NCI-H187 treated with DMSO at 0.1 percent for 48 hours (cell line): Measurements from ENCODE around the gene ETS2.

Source experiments
- DNase-seq: peaks from one replicate; lab custom pipeline; 2025; lab: John Stamatoyannopoulos, UW

ETS2 gene

DNA sequence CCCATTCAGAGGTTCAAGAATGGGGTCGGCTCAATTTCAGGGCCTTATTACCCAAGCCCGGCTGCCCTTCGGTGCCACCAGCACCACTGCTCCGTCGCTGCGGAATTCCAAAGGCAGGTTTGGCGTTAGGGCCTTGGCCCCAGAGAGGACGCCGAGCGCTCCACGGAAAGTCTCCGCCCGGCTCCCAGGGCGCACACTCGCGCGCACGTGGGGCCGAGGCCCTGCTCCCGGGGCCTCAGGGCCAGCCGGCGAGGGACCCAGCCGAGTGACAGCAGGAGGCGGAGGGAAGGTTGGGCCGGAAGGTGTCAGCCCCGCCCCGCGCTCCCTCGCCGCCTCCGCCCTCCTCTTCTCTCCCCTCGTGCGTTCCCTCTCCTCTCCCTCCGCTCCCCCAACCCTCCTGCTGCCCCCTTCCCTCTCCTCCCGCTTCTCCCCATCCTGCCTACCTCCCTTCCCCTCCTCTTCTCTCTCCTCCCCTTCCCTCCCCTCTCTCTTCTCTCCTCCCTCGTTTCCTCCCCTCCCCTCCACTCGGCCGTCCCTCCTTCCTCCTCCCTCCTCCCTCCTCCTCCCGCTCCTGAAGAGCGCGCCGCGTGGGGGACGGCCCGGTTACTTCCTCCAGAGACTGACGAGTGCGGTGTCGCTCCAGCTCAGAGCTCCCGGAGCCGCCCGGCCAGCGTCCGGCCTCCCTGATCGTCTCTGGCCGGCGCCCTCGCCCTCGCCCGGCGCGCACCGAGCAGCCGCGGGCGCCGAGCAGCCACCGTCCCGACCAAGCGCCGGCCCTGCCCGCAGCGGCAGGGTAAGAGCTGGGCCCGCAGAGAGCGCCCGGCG lies at the start of gene ETS2:
ETS2 (plus strand) TSS at position 602 of the 825 bp plus-strand sequence. CDS start 4,106 bp downstream, outside the sequence.
- peak; percentile 91 for DNase-seq

GRCh38 chr21:38756746-38757145 lies 49.0 kb upstream of the ETS2 start:
- DNase-seq, result no peak

DNA sequence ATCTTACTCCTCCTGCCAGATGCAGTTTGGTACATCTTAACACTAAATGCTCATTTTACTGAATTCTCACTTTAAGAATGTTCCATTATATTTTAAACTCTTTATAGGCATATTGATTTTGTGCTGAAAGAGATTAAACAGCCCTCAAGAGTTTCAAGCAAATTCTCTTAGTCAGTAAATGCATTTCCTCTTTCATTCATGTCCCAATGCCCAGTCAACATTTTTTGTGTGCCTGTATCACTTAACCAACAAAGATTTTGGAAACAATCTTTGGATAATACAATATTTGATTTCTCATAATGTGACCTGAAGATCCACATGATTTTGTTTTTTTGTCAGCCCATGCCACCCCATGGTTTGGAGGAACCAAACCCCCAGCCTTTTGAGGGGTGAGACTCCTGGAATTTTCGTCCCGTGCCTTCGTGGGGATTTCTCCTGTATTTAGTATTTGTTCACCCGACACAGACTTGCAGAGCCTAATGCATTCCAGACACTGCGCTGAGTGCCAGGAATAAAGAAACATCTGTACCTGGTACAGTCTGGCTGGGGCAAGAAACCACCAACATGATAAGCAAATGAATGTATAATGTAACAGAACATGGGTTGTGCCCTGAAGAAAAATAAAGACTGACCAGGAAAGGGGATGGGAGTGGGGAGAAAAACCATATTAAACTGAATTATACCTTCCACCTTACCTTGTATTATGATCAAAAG lies 47.1 kb upstream of the ETS2 start:
- no peak for DNase-seq

- DNase-seq, result no peak
Observed at GRCh38 chr21:38759413-38759812, 46.3 kb upstream of the ETS2 start.

GRCh38 chr21:38760017-38760761 lies 45.5 kb upstream of the ETS2 start:
- DNase-seq, result no peak

- no peak for DNase-seq
Observed at GRCh38 chr21:38760762-38761155, 45.0 kb upstream of the ETS2 start.

- DNase-seq, result no peak
Observed at GRCh38 chr21:38761531-38761930, 44.2 kb upstream of the ETS2 start.

DNA sequence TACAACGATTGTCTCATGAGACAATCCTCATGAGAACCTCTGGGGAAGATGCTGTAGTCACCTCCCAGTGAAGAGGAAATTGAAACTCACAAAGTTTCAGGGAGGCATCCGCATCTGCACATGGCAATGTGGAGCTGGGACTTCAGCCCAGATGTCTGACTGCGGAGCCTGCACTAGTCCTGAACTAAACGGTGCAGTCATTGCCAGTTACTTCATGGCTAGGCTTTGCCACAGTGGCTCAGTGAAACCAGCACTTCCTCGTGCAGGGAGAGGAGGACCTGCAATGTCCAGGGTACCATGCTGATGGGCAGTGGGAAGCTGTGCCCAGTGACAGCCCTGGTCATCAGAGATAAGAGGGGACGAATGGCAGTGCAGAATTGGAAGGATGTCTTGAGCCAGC lies 40.7 kb upstream of the ETS2 start:
- no peak for DNase-seq

DNA sequence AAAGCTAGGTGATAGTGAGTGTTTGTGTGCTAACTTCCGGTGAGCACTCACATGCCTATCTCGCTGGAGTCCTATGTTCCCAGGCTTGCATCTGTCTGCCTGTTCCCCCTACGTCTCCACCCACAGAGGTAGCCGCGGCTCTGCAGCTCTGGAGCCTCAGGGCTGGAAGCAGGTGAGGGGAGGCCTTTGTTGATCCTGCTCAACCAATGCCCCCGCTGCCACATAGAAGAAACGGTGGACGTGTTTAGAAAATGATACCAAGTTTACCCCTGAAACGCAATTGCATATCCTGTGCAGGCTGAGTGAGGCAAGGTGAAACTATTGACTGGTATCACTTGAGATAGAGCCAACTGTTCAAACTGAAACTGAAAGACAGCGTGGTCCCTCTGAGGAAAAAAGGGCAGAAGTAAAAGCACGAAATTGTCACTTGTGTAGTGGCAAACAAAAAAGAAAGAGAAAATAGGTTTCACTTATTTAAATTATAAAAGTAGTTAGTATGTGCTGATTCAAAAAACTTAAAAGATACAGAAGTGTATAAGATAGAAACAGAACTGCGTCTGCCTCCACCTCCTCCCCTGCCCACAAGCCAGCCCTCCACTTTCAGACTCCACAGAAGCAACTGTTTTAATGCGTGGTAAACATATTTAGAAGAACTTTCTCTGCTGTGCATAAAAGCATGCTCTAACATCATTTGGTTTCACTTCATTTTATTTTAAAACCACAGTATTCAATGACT lies 38.6 kb upstream of the ETS2 start:
- no peak for DNase-seq

DNA sequence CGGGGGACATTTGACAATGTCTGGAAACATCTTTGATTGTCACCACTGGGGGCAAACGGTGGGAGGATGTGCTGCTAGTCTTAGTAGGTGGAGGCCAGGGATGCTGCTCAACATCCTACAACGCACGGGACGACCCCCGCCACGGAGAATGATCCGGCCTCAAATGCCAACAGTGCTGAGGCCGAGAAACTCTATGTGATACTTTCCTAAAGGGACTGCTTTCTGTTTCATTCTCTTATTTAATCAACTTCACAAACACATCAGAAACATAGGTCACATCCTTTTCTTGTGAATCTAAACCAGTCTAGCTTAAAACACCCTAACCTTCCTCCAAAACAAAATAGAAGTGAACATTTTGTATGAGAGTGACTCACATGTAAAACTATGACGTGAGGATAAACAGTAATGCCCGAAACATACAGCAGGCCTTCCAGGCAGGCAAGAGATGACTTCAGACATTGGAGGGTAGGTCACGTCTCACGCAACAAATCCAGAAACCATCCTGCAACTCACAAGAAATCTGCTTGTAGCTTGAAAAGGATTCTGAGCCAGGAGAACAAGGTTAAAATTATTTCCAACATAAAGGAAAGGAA lies 37.2 kb upstream of the ETS2 start:
- no peak for DNase-seq

- DNase-seq, result no peak
Observed at GRCh38 chr21:38769191-38769780, 36.4 kb upstream of the ETS2 start.

DNA sequence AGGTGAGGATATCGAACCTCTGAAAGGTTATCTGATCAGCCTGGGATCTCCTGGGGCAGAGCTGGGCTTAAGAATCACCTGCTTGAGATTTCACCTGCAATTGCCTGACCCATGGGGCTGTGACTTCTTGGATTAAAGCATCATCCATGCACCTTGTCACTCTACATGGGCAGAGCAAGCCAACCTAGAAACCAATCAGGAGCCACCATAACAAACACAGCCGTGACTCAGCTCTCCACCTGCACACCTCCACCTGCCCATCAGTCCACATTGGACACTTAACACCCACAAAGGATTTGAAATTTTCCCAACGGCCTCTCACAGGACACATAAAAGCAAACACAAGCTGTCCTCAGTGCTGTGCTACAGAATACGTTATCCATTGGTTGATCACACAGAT lies 35.1 kb upstream of the ETS2 start:
- DNase-seq, result no peak

- DNase-seq, result no peak
Observed at GRCh38 chr21:38771536-38771935, 34.2 kb upstream of the ETS2 start.

- no peak for DNase-seq
Observed at GRCh38 chr21:38772646-38773045, 33.1 kb upstream of the ETS2 start.

DNA sequence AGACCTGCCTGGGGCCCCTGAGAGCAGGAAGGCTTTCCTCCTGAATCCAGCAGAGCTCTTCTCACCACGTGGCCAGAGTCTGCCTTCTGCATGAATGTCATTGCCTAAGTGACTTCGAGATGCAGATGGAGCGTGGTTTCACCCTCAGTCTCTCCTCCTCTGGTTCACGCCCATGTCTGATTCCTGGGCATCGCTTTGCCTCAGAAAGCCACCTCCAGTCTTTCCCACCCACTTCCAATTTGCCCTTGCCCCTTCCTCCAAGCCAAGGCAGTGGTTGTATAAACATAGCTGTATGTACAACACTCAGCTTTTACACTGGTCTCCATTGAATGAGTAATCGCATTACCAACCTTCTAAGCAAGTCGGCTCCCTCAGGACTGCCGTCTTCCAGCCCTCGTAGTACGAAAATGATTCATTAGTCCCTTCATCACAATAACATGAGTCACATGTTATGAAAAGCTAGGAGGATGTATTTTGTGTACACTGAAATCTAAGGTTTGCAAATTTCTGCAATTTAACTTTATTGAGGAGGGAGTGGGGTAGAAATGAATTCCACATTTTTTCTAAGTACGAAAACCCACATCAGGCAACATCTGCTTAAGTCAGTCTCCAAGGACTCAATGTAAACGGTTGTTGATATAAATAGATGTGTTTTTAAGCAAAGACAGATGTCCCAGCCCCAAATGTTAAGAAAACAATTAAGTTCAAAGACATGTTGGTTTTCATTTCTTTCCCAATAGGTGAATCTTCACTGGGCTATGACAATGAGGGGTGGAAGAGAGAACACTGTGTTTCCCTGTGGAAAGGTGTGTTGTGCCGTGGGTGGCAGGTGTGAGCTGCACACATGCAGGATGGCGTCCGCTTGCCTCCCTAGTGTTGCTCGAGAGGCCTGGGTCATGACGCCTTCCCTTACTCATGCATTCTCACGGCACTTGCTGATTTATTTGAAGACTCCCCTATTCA lies 32.3 kb upstream of the ETS2 start:
- DNase-seq, result no peak

DNA sequence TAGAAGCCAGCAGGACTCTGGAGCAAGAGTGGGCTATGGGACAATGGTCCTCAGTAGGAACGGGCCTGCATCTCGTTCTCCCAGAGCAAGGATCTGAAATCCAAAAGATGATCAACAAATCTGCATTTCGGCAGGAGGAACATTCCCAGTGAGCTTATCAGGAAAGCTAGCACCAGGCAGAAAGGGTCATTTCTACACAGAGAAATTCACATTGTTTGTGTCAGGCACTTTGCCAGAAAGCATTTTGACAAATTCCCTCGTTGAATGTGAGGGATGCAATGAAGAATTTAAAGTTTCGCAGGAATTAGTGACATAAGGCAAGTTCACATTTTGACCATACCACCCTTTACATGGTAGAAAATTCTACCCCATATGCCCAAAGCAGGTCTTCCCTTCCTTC lies 31.6 kb upstream of the ETS2 start:
- DNase-seq, result no peak

- DNase-seq, result no peak
Observed at GRCh38 chr21:38774586-38775285, 31.0 kb upstream of the ETS2 start.

GRCh38 chr21:38775733-38776132 lies 30.0 kb upstream of the ETS2 start:
- DNase-seq, result no peak

- DNase-seq, result no peak
Observed at GRCh38 chr21:38777015-38777414, 28.7 kb upstream of the ETS2 start.
